ACC112 (cell line): ENCODE results near the gene ZNF576.
"Not testable (repeated sequence)": the region's sequence is repeated elsewhere in the genome, so short reads cannot be mapped to it uniquely, and the experiment has no call there.

ENCODE experiments used
- H2AFZ ChIP-seq: fragments of 200-600 bp; sonication (generic); one replicate; pipeline ENCODE4 v1.6.0; 2017; ENCODE audit warnings: antibody characterized with exemption, low read length; ENCODE audit not compliant: unreplicated experiment
- H3K27ac ChIP-seq: fragments of 200-600 bp; sonication (generic); 2 replicates; pipeline ENCODE4 v1.5.1; 2014; ENCODE audit warnings: low read depth, mild to moderate bottlenecking, antibody characterized with exemption, low read length, moderate library complexity
- H3K27me3 ChIP-seq: fragments of 200-600 bp; sonication (generic); 2 replicates; pipeline ENCODE4 v1.6.1; 2014; ENCODE audit warnings: mild to moderate bottlenecking, antibody characterized with exemption, low read length, moderate library complexity, mixed read lengths; ENCODE audit not compliant: insufficient read depth
- H3K36me3 ChIP-seq: fragments of 200-600 bp; sonication (generic); 2 replicates; pipeline ENCODE4 v1.6.1; 2016; ENCODE audit warnings: mild to moderate bottlenecking, antibody characterized with exemption, low read length, moderate library complexity, mixed read lengths; ENCODE audit not compliant: insufficient read depth
- H3K4me1 ChIP-seq: fragments of 200-600 bp; sonication (generic); one replicate; pipeline ENCODE4 v1.6.1; 2016; ENCODE audit warnings: low read length, mixed read lengths; ENCODE audit not compliant: insufficient read depth, unreplicated experiment, control insufficient read depth
- H3K4me3 ChIP-seq: fragments of 200-600 bp; sonication (generic); 2 replicates; pipeline ENCODE4 v1.5.1; 2014; ENCODE audit warnings: mild to moderate bottlenecking, low read depth, low read length
- H3K79me2 ChIP-seq: fragments of 200-600 bp; sonication (generic); one replicate; pipeline ENCODE4 v1.6.0; 2016; ENCODE audit warnings: low read length; ENCODE audit not compliant: control insufficient read depth, unreplicated experiment, insufficient read depth

Gene ZNF576

GRCh38 chr19:43575156-43575950 lies 21.0 kb upstream of the ZNF576 start, which contains the start of the genes PINLYP and XRCC1:
Gene PINLYP, plus strand, starts transcription at chr19:43575801. Its CDS starts 1,391 bp downstream, at chr19:43577192.
Gene XRCC1, minus strand, starts transcription at chr19:43575527. Its CDS starts 69 bp downstream, at chr19:43575458.
- Histone ChIP-seq H3K79me2 (peaks cover 18% of the 10 kb centered on the region), H3K27me3 (no peaks in the 10 kb centered on the region), H3K27ac (peak within 1 kb of the TSS; percentile 79), H3K36me3 (0 out of 2 replicates have a peak, but pooled peaks cover 3% of the 10 kb centered on the region), H3K4me3 (peak within 1 kb of the TSS; percentile 100), H3K4me1 (peaks cover 3% of the 10 kb centered on the region), H2AFZ (peak within 1 kb of the TSS; percentile 98)

GRCh38 chr19:43575955-43576878 lies 20.2 kb upstream of the ZNF576 start:
- no peaks in the 10 kb centered on the region for H3K27me3 ChIP-seq

GRCh38 chr19:43578787-43579186 lies 17.6 kb upstream of the ZNF576 start:
- Histone ChIP-seq H3K4me1 (peaks cover 9% of the 10 kb centered on the region), H3K79me2 (peaks cover 10% of the 10 kb centered on the region), H2AFZ (no peak overlapping the region)

More at GRCh38 chr19:43575955-43576878, 20.2 kb upstream of the ZNF576 start:
- Histone ChIP-seq H3K4me3 (peak overlapping the region; percentile 44; the same call in 1 of the 2 replicates), H3K36me3 (0 out of 2 replicates have a peak, but pooled peaks cover 3% of the 10 kb centered on the region), H2AFZ (peak overlapping the region; percentile 5), H3K27ac (peak overlapping the region; percentile 31; the same call in 1 of the 2 replicates), H3K79me2 (peaks cover 18% of the 10 kb centered on the region), H3K4me1 (peaks cover 6% of the 10 kb centered on the region)

GRCh38 chr19:43581467-43581866 lies 14.9 kb upstream of the ZNF576 start:
- H3K79me2 ChIP-seq, result no peaks in the 10 kb centered on the region
- H3K4me3 ChIP-seq, result peak overlapping the region; percentile 91
- H2AFZ ChIP-seq, result no peak overlapping the region
- no peaks in the 10 kb centered on the region for H3K27me3 ChIP-seq
- H3K27ac ChIP-seq, result no peak overlapping the region
- peaks cover 5% of the 10 kb centered on the region for H3K4me1 ChIP-seq
- H3K36me3 ChIP-seq, result no peaks in the 10 kb centered on the region

More at GRCh38 chr19:43578787-43579186, 17.6 kb upstream of the ZNF576 start:
- no peak overlapping the region for H3K4me3 ChIP-seq
- H3K27ac ChIP-seq, result no peak overlapping the region
- H3K36me3 ChIP-seq, result no peaks in the 10 kb centered on the region
- H3K27me3 ChIP-seq, result no peaks in the 10 kb centered on the region

- no peak overlapping the region for H3K4me3 ChIP-seq
- H3K27me3 ChIP-seq, result no peaks in the 10 kb centered on the region
- H2AFZ ChIP-seq, result no peak overlapping the region
- peaks cover 5% of the 10 kb centered on the region for H3K4me1 ChIP-seq
- H3K36me3 ChIP-seq, result no peaks in the 10 kb centered on the region
- H3K27ac ChIP-seq, result no peak overlapping the region
- peaks cover 2% of the 10 kb centered on the region for H3K79me2 ChIP-seq
Observed at GRCh38 chr19:43582495-43582894, 13.9 kb upstream of the ZNF576 start.

GRCh38 chr19:43584484-43584883 lies 11.9 kb upstream of the ZNF576 start:
- Histone ChIP-seq H3K27me3 (no peaks in the 10 kb centered on the region), H3K36me3 (no peaks in the 10 kb centered on the region), H3K27ac (no peak overlapping the region; the same call in 1 of the 2 replicates), H3K4me1 (peaks cover 5% of the 10 kb centered on the region), H3K79me2 (peaks cover 2% of the 10 kb centered on the region), H2AFZ (no peak overlapping the region), H3K4me3 (no peak overlapping the region)

GRCh38 chr19:43586346-43586745 lies 10.0 kb upstream of the ZNF576 start:
- H3K4me3 ChIP-seq, result no peak overlapping the region
- no peak overlapping the region for H3K27ac ChIP-seq
- peaks cover 2% of the 10 kb centered on the region for H3K79me2 ChIP-seq
- no peaks in the 10 kb centered on the region for H3K27me3 ChIP-seq
- H3K36me3 ChIP-seq, result no peaks in the 10 kb centered on the region
- no peak overlapping the region for H2AFZ ChIP-seq
- peaks cover 1% of the 10 kb centered on the region for H3K4me1 ChIP-seq

GRCh38 chr19:43587029-43587428 lies 9.4 kb upstream of the ZNF576 start:
- H3K4me1 ChIP-seq, H3K79me2 ChIP-seq, H2AFZ ChIP-seq, H3K27me3 ChIP-seq, H3K4me3 ChIP-seq, H3K27ac ChIP-seq, H3K36me3 ChIP-seq: not testable (repeated sequence)

- H3K4me3 ChIP-seq, result no peak overlapping the region
Observed at GRCh38 chr19:43589277-43589676, 7.1 kb upstream of the ZNF576 start.

GRCh38 chr19:43589678-43590077 lies 6.7 kb upstream of the ZNF576 start:
- H3K4me1 ChIP-seq, result no peaks in the 10 kb centered on the region
- H3K27ac ChIP-seq, result no peak overlapping the region
- no peak overlapping the region for H2AFZ ChIP-seq
- no peak overlapping the region for H3K4me3 ChIP-seq
- no peaks in the 10 kb centered on the region for H3K27me3 ChIP-seq
- no peaks in the 10 kb centered on the region for H3K36me3 ChIP-seq
- H3K79me2 ChIP-seq, result peaks cover 15% of the 10 kb centered on the region

More at GRCh38 chr19:43589277-43589676, 7.1 kb upstream of the ZNF576 start:
- no peak overlapping the region for H3K27ac ChIP-seq
- H3K27me3 ChIP-seq, result no peaks in the 10 kb centered on the region
- H2AFZ ChIP-seq, result no peak overlapping the region
- no peaks in the 10 kb centered on the region for H3K36me3 ChIP-seq
- H3K79me2 ChIP-seq, result peaks cover 14% of the 10 kb centered on the region
- no peaks in the 10 kb centered on the region for H3K4me1 ChIP-seq
